PC-9 (cell line): ENCODE data around the gene PIBF1. TPM values are rescaled to one million over a fixed set of nuclear protein-coding genes. Genes with fewer than 3 reads are reported as not detected.

Source experiments
- BruUV-seq: library from RNA; stranded (reverse); fragments of 400-500 nt; replicated peaks from 2 replicates; lab custom pipeline; 2021; lab: Mats Ljungman, UMichigan
- CTCF ChIA-PET: fragments of 300-600 bp; sonication (Branson Sonifier 250); formaldehyde crosslinking; loops from one replicate; lab custom pipeline; 2022; ENCODE audit warnings: antibody characterized with exemption; lab: Charles Lee
- POLR2A ChIA-PET: fragments of 300-600 bp; sonication (Branson Sonifier 250); formaldehyde crosslinking; loops from one replicate; lab custom pipeline; 2022; ENCODE audit warnings: antibody characterized with exemption; ENCODE audit not compliant: unreplicated experiment; lab: Charles Lee
- DNase-seq, 2 experiments: peaks; one replicate each; pipeline versions ENCODE4 v3.0.0 to v3.0.0-alpha.2; 2015 to 2022; ENCODE audit warnings: mixed read lengths in 1 of 2
- H2AFZ ChIP-seq: fragments of 200-600 bp; sonication (generic); 2 replicates; pipeline ENCODE4 v1.8.1; 2017; ENCODE audit warnings: antibody characterized with exemption
- H3F3A ChIP-seq: fragments of 200-600 bp; sonication (generic); 2 replicates; pipeline ENCODE4 v1.8.1; 2017; ENCODE audit warnings: antibody characterized with exemption, mild to moderate bottlenecking, low read depth; ENCODE audit not compliant: insufficient read depth
- H3K27ac ChIP-seq: fragments of 200-600 bp; sonication (generic); 2 replicates; pipeline ENCODE4 v1.6.1; 2016; ENCODE audit warnings: mixed run types
- H3K27me3 ChIP-seq: fragments of 200-600 bp; sonication (generic); 2 replicates; pipeline ENCODE4 v1.6.1; 2016; ENCODE audit warnings: low read depth, mixed run types; ENCODE audit not compliant: insufficient read depth
- H3K36me3 ChIP-seq: fragments of 200-600 bp; sonication (generic); 2 replicates; pipeline ENCODE4 v1.6.1; 2016; ENCODE audit warnings: low read depth, mixed run types
- H3K4me1 ChIP-seq: fragments of 200-600 bp; sonication (generic); replicated peaks from 2 replicates; pipeline ENCODE4 v1.6.1; 2016; ENCODE audit warnings: mixed run types; ENCODE audit not compliant: insufficient read depth
- H3K4me2 ChIP-seq: fragments of 200-600 bp; sonication (generic); 2 replicates; pipeline ENCODE4 v1.6.1; 2017; ENCODE audit warnings: mixed run types
- H3K4me3 ChIP-seq: fragments of 200-600 bp; sonication (generic); 2 replicates; pipeline ENCODE4 v1.6.1; 2016; ENCODE audit warnings: mixed run types
- H3K79me2 ChIP-seq: fragments of 200-600 bp; sonication (generic); 2 replicates; pipeline ENCODE4 v1.6.1; 2017; ENCODE audit warnings: low read depth, mixed run types
- H3K9me2 ChIP-seq: fragments of 200-600 bp; sonication (generic); 2 replicates; pipeline ENCODE4 v1.8.1; 2017; ENCODE audit warnings: mild to moderate bottlenecking; ENCODE audit not compliant: insufficient read depth
- H3K9me3 ChIP-seq: fragments of 200-600 bp; sonication (generic); 2 replicates; pipeline ENCODE4 v1.8.1; 2016; ENCODE audit warnings: low read depth; ENCODE audit not compliant: insufficient read depth
- H4K20me1 ChIP-seq: fragments of 200-600 bp; sonication (generic); 2 replicates; pipeline ENCODE4 v1.8.1; 2017; ENCODE audit not compliant: insufficient read depth
- CTCF ChIP-seq: fragments of 200-600 bp; sonication (generic); conservative IDR thresholded peaks from 2 replicates; pipeline ENCODE4 v1.6.1; 2017; ENCODE audit warnings: mixed run types, antibody characterized with exemption, mild to moderate bottlenecking, moderate library complexity
- EZH2 ChIP-seq: fragments of 200-600 bp; sonication (generic); IDR thresholded peaks from 2 replicates; pipeline ENCODE4 v1.8.0; 2017; ENCODE audit warnings: antibody characterized with exemption, low read depth
- intact Hi-C: fragments of 100-400 bp; cut with micrococcal nuclease; formaldehyde crosslinking; loops from one replicate; pipeline ENCODE4 v1.10.0; 2022; ENCODE audit not compliant: unreplicated experiment
- total RNA-seq: library from RNA; stranded (reverse); gene quantifications from 2 replicates; pipeline ENCODE4 v1.2.3, GENCODE V29; 2021

Gene PIBF1
- total RNA-seq, 1 experiment from 2014 or later = 20.3 TPM

GRCh38 chr13:73036566-73036965 is 254.6 kb downstream of the PIBF1 start:
- ChIA-PET POLR2A (no interaction called here), CTCF (no interaction called here)
- H3K9me2 ChIP-seq = no peaks in the 10 kb centered on the region
- no peak overlapping the region for H3K4me3 ChIP-seq
- H3K4me1 ChIP-seq = peaks cover 22% of the 10 kb centered on the region
- no TSS peak for BruUV-seq
- H3F3A ChIP-seq = peaks cover 24% of the 10 kb centered on the region
- H3K27me3 ChIP-seq = no peaks in the 10 kb centered on the region
- no peak for DNase-seq
- H4K20me1 ChIP-seq = no peaks in the 10 kb centered on the region
- TF ChIP-seq CTCF (no peak), EZH2 (no peak)
- H3K36me3 ChIP-seq = no peaks in the 10 kb centered on the region
- H3K4me2 ChIP-seq = no peak overlapping the region
- intact Hi-C loops = no loop called here
- H3K27ac ChIP-seq = no peak overlapping the region
- H3K79me2 ChIP-seq = no peaks in the 10 kb centered on the region
- H3K9me3 ChIP-seq = no peaks in the 10 kb centered on the region
- no peak overlapping the region for H2AFZ ChIP-seq

GRCh38 chr13:73038064-73038463 is 256.1 kb downstream of the PIBF1 start:
- POLR2A ChIA-PET = no interaction called here
- H3K4me2 ChIP-seq = no peak overlapping the region
- peaks cover 19% of the 10 kb centered on the region; the same call in 1 of the 2 replicates for H3K4me1 ChIP-seq
- no peak overlapping the region for H2AFZ ChIP-seq
- peaks cover 13% of the 10 kb centered on the region for H3F3A ChIP-seq
- no peak for DNase-seq
- H3K9me2 ChIP-seq = no peaks in the 10 kb centered on the region
- no peaks in the 10 kb centered on the region for H4K20me1 ChIP-seq
- H3K36me3 ChIP-seq = no peaks in the 10 kb centered on the region
- CTCF ChIA-PET = no interaction called here
- intact Hi-C loops = no loop called here
- no peaks in the 10 kb centered on the region for H3K9me3 ChIP-seq
- no peak overlapping the region for H3K4me3 ChIP-seq
- TF ChIP-seq CTCF (no peak), EZH2 (no peak)
- no TSS peak for BruUV-seq
- H3K27ac ChIP-seq = no peak overlapping the region
- H3K79me2 ChIP-seq = no peaks in the 10 kb centered on the region
- H3K27me3 ChIP-seq = no peaks in the 10 kb centered on the region

- H3K79me2 ChIP-seq = no peaks in the 10 kb centered on the region
- H3K27ac ChIP-seq = no peak overlapping the region
- POLR2A ChIA-PET = interaction anchor here (0.6 kb wide), 2 partner anchors 17 to 633 kb away, joined by 3 to 10 read pairs; no protein-coding TSS in a partner anchor
- intact Hi-C loops = no loop called here
- peaks cover 19% of the 10 kb centered on the region; the same call in 1 of the 2 replicates for H3K4me1 ChIP-seq
- H3K9me2 ChIP-seq = no peaks in the 10 kb centered on the region
- no TSS peak for BruUV-seq
- no peaks in the 10 kb centered on the region for H3K36me3 ChIP-seq
- no peaks in the 10 kb centered on the region for H3K27me3 ChIP-seq
- H4K20me1 ChIP-seq = no peaks in the 10 kb centered on the region
- CTCF ChIA-PET = interaction anchor here (0.7 kb wide), 1 partner anchor 16 kb away, joined by 3 read pairs; no protein-coding TSS in a partner anchor
- DNase-seq = no peak
- TF ChIP-seq CTCF = no peak
- TF ChIP-seq EZH2 = no peak
- H3K4me3 ChIP-seq = no peak overlapping the region
- no peak overlapping the region for H2AFZ ChIP-seq
- H3F3A ChIP-seq = peaks cover 13% of the 10 kb centered on the region; the same call in 1 of the 2 replicates
- no peak overlapping the region for H3K4me2 ChIP-seq
- H3K9me3 ChIP-seq = no peaks in the 10 kb centered on the region
These were observed 257.5 kb downstream of the PIBF1 start for GRCh38 chr13:73039201-73040108.
